Hepatocyte (in vitro differentiated cells): Measurements from ENCODE around the gene KRCC1.

Experiments used
- EZH2 ChIP-seq: fragments of 200-600 bp; sonication (generic); IDR thresholded peaks from 2 replicates; pipeline ENCODE4 v1.6.1; 2016; ENCODE audit warnings: antibody characterized with exemption, mild to moderate bottlenecking, borderline replicate concordance
- EZH2phosphoT487 ChIP-seq: fragments of 200-600 bp; sonication (generic); IDR thresholded peaks from one replicate; pipeline ENCODE4 v1.6.1; 2018; ENCODE audit warnings: antibody characterized with exemption, mild to moderate bottlenecking, low read depth, moderate library complexity; ENCODE audit not compliant: unreplicated experiment, severe bottlenecking
- TF ChIP-seq, protein P1 (sequence below): fragments of 200-600 bp; sonication (generic); IDR thresholded peaks from 2 replicates; pipeline ENCODE4 v1.5.1; 2016; ENCODE audit warnings: antibody characterized with exemption, mild to moderate bottlenecking; ENCODE audit not compliant: poor library complexity

DNA sequence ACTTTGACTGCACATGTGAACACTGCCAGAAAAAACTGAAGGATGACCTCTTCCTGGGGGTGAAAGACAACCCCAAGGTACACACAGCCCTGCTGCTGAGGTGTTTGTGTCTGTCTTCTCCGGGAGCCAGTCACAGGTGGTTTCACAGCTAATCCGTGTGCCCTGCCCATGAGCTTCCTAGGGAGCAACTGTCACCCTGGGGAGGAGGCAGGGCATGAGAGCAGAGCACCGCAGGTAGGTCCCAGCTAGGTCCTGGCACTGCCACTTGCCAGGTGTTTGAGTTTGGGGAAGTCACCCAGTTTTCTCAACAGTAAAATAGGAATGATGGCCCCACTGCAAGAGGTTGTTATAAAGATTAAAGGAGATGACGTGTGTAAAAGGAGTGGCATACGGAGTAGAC lies 41.1 kb upstream of the KRCC1 start:
- TF ChIP-seq, protein P1, sequence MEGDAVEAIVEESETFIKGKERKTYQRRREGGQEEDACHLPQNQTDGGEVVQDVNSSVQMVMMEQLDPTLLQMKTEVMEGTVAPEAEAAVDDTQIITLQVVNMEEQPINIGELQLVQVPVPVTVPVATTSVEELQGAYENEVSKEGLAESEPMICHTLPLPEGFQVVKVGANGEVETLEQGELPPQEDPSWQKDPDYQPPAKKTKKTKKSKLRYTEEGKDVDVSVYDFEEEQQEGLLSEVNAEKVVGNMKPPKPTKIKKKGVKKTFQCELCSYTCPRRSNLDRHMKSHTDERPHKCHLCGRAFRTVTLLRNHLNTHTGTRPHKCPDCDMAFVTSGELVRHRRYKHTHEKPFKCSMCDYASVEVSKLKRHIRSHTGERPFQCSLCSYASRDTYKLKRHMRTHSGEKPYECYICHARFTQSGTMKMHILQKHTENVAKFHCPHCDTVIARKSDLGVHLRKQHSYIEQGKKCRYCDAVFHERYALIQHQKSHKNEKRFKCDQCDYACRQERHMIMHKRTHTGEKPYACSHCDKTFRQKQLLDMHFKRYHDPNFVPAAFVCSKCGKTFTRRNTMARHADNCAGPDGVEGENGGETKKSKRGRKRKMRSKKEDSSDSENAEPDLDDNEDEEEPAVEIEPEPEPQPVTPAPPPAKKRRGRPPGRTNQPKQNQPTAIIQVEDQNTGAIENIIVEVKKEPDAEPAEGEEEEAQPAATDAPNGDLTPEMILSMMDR, result no peak
- TF ChIP-seq EZH2 (no peak), EZH2phosphoT487 (no peak)
